NCI-H446 treated with DMSO at 0.1 percent for 48 hours (cell line): ENCODE measurements around the gene TMEM223.
A peak's percentile ranks its signal among the peaks of the same experiment; 100 is the strongest.
"Not testable (repeated sequence)": the region's sequence is repeated elsewhere in the genome, so short reads cannot be mapped to it uniquely, and the experiment has no call there.

Experiments used
- DNase-seq: peaks from one replicate; lab custom pipeline; 2025; lab: John Stamatoyannopoulos, UW

The TMEM223 gene

GRCh38 chr11:62799486-62799885, 7.7 kb upstream of the TMEM223 start:
- DNase-seq, result no peak

- DNase-seq, result no peak
Observed at GRCh38 chr11:62796281-62796680, 4.5 kb upstream of the TMEM223 start.

GRCh38 chr11:62794201-62794775, 2.5 kb upstream of the TMEM223 start:
- no peak for DNase-seq

- no peak for DNase-seq
Observed at GRCh38 chr11:62792202-62792575, 383 bp upstream of the TMEM223 start.

- no peak for DNase-seq
Observed at GRCh38 chr11:62789576-62789975, 2.2 kb downstream of the TMEM223 start.

GRCh38 chr11:62788991-62789390, 2.8 kb downstream of the TMEM223 start:
- DNase-seq, result no peak

- peak; percentile 95 for DNase-seq
Observed at GRCh38 chr11:62787005-62787759, 4.6 kb downstream of the TMEM223 start, which contains the start of gene TMEM179B. Gene TMEM179B (plus strand): TSS chr11:62787402. CDS start chr11:62787432, 30 bp downstream.

GRCh38 chr11:62786318-62787004, 5.3 kb downstream of the TMEM223 start:
- peak; percentile 47 for DNase-seq

GRCh38 chr11:62782753-62783152, 9.1 kb downstream of the TMEM223 start:
- no peak for DNase-seq

- DNase-seq, result no peak
Observed at GRCh38 chr11:62778441-62778840, 13.4 kb downstream of the TMEM223 start.

- DNase-seq, result no peak
Observed at GRCh38 chr11:62777389-62777788, 14.4 kb downstream of the TMEM223 start.

- DNase-seq, result no peak
Observed at GRCh38 chr11:62775646-62776045, 16.2 kb downstream of the TMEM223 start.

- DNase-seq, result no peak
Observed at GRCh38 chr11:62774407-62774806, 17.4 kb downstream of the TMEM223 start.

- peak; percentile 96 for DNase-seq
Observed at GRCh38 chr11:62771144-62772021, 20.4 kb downstream of the TMEM223 start, which contains the start of gene TAF6L. Gene TAF6L (plus strand): TSS chr11:62771396. CDS start chr11:62775784, 4,388 bp downstream.

- no peak for DNase-seq
Observed at GRCh38 chr11:62770778-62771143, 21.0 kb downstream of the TMEM223 start.

- not testable (repeated sequence) for DNase-seq
Observed at GRCh38 chr11:62760867-62761227, 31.0 kb downstream of the TMEM223 start.

- no peak for DNase-seq
Observed at GRCh38 chr11:62757846-62758788, 33.7 kb downstream of the TMEM223 start.

GRCh38 chr11:62755086-62755615, 36.7 kb downstream of the TMEM223 start:
- DNase-seq, result no peak

- peak; percentile 99 for DNase-seq
Observed at GRCh38 chr11:62753736-62754603, 37.8 kb downstream of the TMEM223 start, which contains the start of gene ZBTB3. Gene ZBTB3 (minus strand): TSS chr11:62754160. CDS start chr11:62753664, 496 bp downstream.
